Omental fat pad (tissue), 4 donors: Measurements from ENCODE around the gene DRD4. TPM values are rescaled to one million over a fixed set of nuclear protein-coding genes. Genes with fewer than 3 reads are reported as not detected.
A peak's percentile ranks its signal among the peaks of the same experiment; 100 is the strongest.

Experiments
- ATAC-seq: fragments of 150-250 bp; one replicate; pipeline ENCODE4 v1.9.1; 2016; ENCODE audit warnings: mild to moderate bottlenecking, moderate library complexity; ENCODE audit not compliant: low FRiP score
- DNase-seq: peaks from one replicate; pipeline ENCODE4 v3.0.0-alpha.2; 2019; ENCODE audit warnings: low spot score
- CTCF ChIP-seq, 3 donors: fragments of 450-650 bp; IDR thresholded peaks; one replicate each; pipeline ENCODE4 v1.5.1; 2016 to 2017; ENCODE audit warnings: antibody characterized with exemption in 3 of 3, mild to moderate bottlenecking in 3 of 3, moderate library complexity in 2 of 3
- total RNA-seq, 4 donors: library from RNA; depleted of rRNA; stranded (reverse); fragments of >200 nt; gene quantifications; one replicate each; pipeline ENCODE4 v1.1.0, GENCODE V29; 2016

DRD4 gene
- total RNA-seq, 4 donors from 2014 or later, result 0.50 TPM; not detected in 3

- ATAC-seq (no peak), DNase-seq (no peak)
- TF ChIP-seq CTCF (IDR thresholded peaks at IDR 0.05), result no peak
Measured at GRCh38 chr11:614623-615503, 22.2 kb upstream of the DRD4 start.

GRCh38 chr11:615504-616319 lies 21.4 kb upstream of the DRD4 start, which contains the start of gene IRF7:
Gene IRF7, minus strand, starts transcription at chr11:615950. Its CDS starts 586 bp downstream, at chr11:615364.
- ATAC-seq, result peak; percentile 81
- peak; percentile 94 for DNase-seq
- no peak for TF ChIP-seq CTCF (IDR thresholded peaks at IDR 0.05)

GRCh38 chr11:616320-617198 lies 20.5 kb upstream of the DRD4 start:
- ATAC-seq (no peak), DNase-seq (no peak)
- no peak for TF ChIP-seq CTCF (IDR thresholded peaks at IDR 0.05)

GRCh38 chr11:617199-617911 lies 19.7 kb upstream of the DRD4 start:
- DNase-seq, result no peak
- no peak for TF ChIP-seq CTCF (IDR thresholded peaks at IDR 0.05)
- no peak for ATAC-seq

- ATAC-seq (no peak), DNase-seq (no peak)
- TF ChIP-seq CTCF (IDR thresholded peaks at IDR 0.05), result no peak
Measured at GRCh38 chr11:617912-618682, 19.0 kb upstream of the DRD4 start.
